Measurements from ENCODE around the gene SERBP1. TPM values are rescaled to one million over a fixed set of nuclear protein-coding genes. Genes with fewer than 3 reads are reported as not detected.

SERBP1 gene
- 453 and 578 TPM in 2 replicates for total RNA-seq (2014; rRNA removed; shearing (Covaris generic))

- in situ Hi-C loops (cut with HindIII; ENCODE audit: low sequenced_read_pairs): no loop called here
- peak; percentile 95 for DNase-seq (ENCODE audit: low spot score)
Observed at GRCh38 chr1:67430358-67431155, at the start of gene SERBP1. SERBP1 (minus strand) TSS chr1:67430402; CDS start chr1:67430300, 102 bp downstream.

GRCh38 chr1:67479146-67479891, 49.1 kb upstream of the SERBP1 start:
- no peak for DNase-seq (ENCODE audit: low spot score)
- in situ Hi-C loops (cut with HindIII; ENCODE audit: low sequenced_read_pairs): no loop called here

- in situ Hi-C loops (cut with HindIII; ENCODE audit: low sequenced_read_pairs): no loop called here
Observed at GRCh38 chr1:67476906-67477305, 46.7 kb upstream of the SERBP1 start.

GRCh38 chr1:67476006-67476482, 45.8 kb upstream of the SERBP1 start:
- no peak for DNase-seq (ENCODE audit: low spot score)
- in situ Hi-C loops (cut with HindIII; ENCODE audit: low sequenced_read_pairs): no loop called here

More at GRCh38 chr1:67476906-67477305, 46.7 kb upstream of the SERBP1 start:
- no peak for DNase-seq (ENCODE audit: low spot score)

GRCh38 chr1:67472056-67472455, 41.9 kb upstream of the SERBP1 start:
- in situ Hi-C loops (cut with HindIII; ENCODE audit: low sequenced_read_pairs): no loop called here
- no peak for DNase-seq (ENCODE audit: low spot score)

GRCh38 chr1:67469431-67469830, 39.2 kb upstream of the SERBP1 start:
- no peak for DNase-seq (ENCODE audit: low spot score)
- in situ Hi-C loops (cut with HindIII; ENCODE audit: low sequenced_read_pairs): no loop called here

- in situ Hi-C loops (cut with HindIII; ENCODE audit: low sequenced_read_pairs): no loop called here
- DNase-seq (ENCODE audit: low spot score): no peak
Observed at GRCh38 chr1:67468066-67468718, 38.0 kb upstream of the SERBP1 start.

- in situ Hi-C loops (cut with HindIII; ENCODE audit: low sequenced_read_pairs): no loop called here
Observed at GRCh38 chr1:67465375-67465774, 35.2 kb upstream of the SERBP1 start.

GRCh38 chr1:67464746-67465145, 34.5 kb upstream of the SERBP1 start:
- in situ Hi-C loops (cut with HindIII; ENCODE audit: low sequenced_read_pairs): no loop called here
- no peak for DNase-seq (ENCODE audit: low spot score)

More at GRCh38 chr1:67465375-67465774, 35.2 kb upstream of the SERBP1 start:
- DNase-seq (ENCODE audit: low spot score): no peak

- in situ Hi-C loops (cut with HindIII; ENCODE audit: low sequenced_read_pairs): no loop called here
- no peak for DNase-seq (ENCODE audit: low spot score)
Observed at GRCh38 chr1:67464058-67464457, 33.9 kb upstream of the SERBP1 start.

GRCh38 chr1:67463298-67463955, 33.2 kb upstream of the SERBP1 start:
- DNase-seq (ENCODE audit: low spot score): peak; percentile 15

GRCh38 chr1:67460676-67461500, 30.7 kb upstream of the SERBP1 start:
- no peak for DNase-seq (ENCODE audit: low spot score)
- in situ Hi-C loops (cut with HindIII; ENCODE audit: low sequenced_read_pairs): no loop called here

More at GRCh38 chr1:67463298-67463955, 33.2 kb upstream of the SERBP1 start:
- in situ Hi-C loops (cut with HindIII; ENCODE audit: low sequenced_read_pairs): no loop called here

- in situ Hi-C loops (cut with HindIII; ENCODE audit: low sequenced_read_pairs): no loop called here
Observed at GRCh38 chr1:67459068-67459467, 28.9 kb upstream of the SERBP1 start.

GRCh38 chr1:67458663-67459062, 28.5 kb upstream of the SERBP1 start:
- no peak for DNase-seq (ENCODE audit: low spot score)
- in situ Hi-C loops (cut with HindIII; ENCODE audit: low sequenced_read_pairs): no loop called here

More at GRCh38 chr1:67459068-67459467, 28.9 kb upstream of the SERBP1 start:
- no peak for DNase-seq (ENCODE audit: low spot score)

GRCh38 chr1:67457247-67457646, 27.0 kb upstream of the SERBP1 start:
- DNase-seq (ENCODE audit: low spot score): no peak
- in situ Hi-C loops (cut with HindIII; ENCODE audit: low sequenced_read_pairs): no loop called here

- no peak for DNase-seq (ENCODE audit: low spot score)
- in situ Hi-C loops (cut with HindIII; ENCODE audit: low sequenced_read_pairs): no loop called here
Observed at GRCh38 chr1:67451815-67452214, 21.6 kb upstream of the SERBP1 start.

GRCh38 chr1:67451356-67451755, 21.2 kb upstream of the SERBP1 start:
- no peak for DNase-seq (ENCODE audit: low spot score)
- in situ Hi-C loops (cut with HindIII; ENCODE audit: low sequenced_read_pairs): no loop called here

- in situ Hi-C loops (cut with HindIII; ENCODE audit: low sequenced_read_pairs): no loop called here
- DNase-seq (ENCODE audit: low spot score): no peak
Observed at GRCh38 chr1:67446893-67447292, 16.7 kb upstream of the SERBP1 start.

Measured in G401 (cell line).